OCI-LY3 (cell line): ENCODE data around the gene KLHL20.
"Not testable (repeated sequence)": the region's sequence is repeated elsewhere in the genome, so short reads cannot be mapped to it uniquely, and the experiment has no call there.

Experiments used
- H2AFZ ChIP-seq: fragments of 200-600, 300-600 bp; shearing (Covaris generic); 2 replicates; pipeline ENCODE4 v1.6.0; 2014; ENCODE audit warnings: antibody characterized with exemption, low read depth, low read length
- H3K27ac ChIP-seq: fragments of 200-600, 300-600 bp; sonication (generic); 2 replicates; pipeline ENCODE4 v1.5.1; 2014; ENCODE audit warnings: mild to moderate bottlenecking, low read length, moderate library complexity, mixed read lengths
- H3K27me3 ChIP-seq: fragments of 200-600, 300-600 bp; sonication (generic); 2 replicates; pipeline ENCODE4 v1.6.1; 2014; ENCODE audit warnings: low read depth, low read length, mixed read lengths
- H3K36me3 ChIP-seq: fragments of 200-600, 300-600 bp; sonication (generic); replicated peaks from 2 replicates; pipeline ENCODE3; 2014; ENCODE audit warnings: low read depth, low read length, mixed read lengths
- H3K4me1 ChIP-seq: fragments of 300-600, 200-600 bp; sonication (generic); 2 replicates; pipeline ENCODE4 v1.6.1; 2014; ENCODE audit warnings: low read length, mixed read lengths
- H3K4me2 ChIP-seq: fragments of 200-600, 300-600 bp; sonication (generic); 2 replicates; pipeline ENCODE4 v1.6.1; 2014; ENCODE audit warnings: low read length, mixed read lengths
- H3K4me3 ChIP-seq: fragments of 300-600, 200-600 bp; sonication (generic); 2 replicates; pipeline ENCODE4 v1.5.1; 2014; ENCODE audit warnings: antibody characterized with exemption, mild to moderate bottlenecking, low read length, moderate library complexity
- H3K79me2 ChIP-seq: fragments of 300-600, 200-600 bp; shearing (Covaris generic); 2 replicates; pipeline ENCODE4 v1.6.1; 2014; ENCODE audit warnings: mild to moderate bottlenecking, low read length, mixed read lengths
- H3K9ac ChIP-seq: fragments of 300-600, 200-600 bp; shearing (Covaris generic); 2 replicates; pipeline ENCODE4 v1.6.0; 2014; ENCODE audit warnings: mild to moderate bottlenecking, low read length, moderate library complexity
- H3K9me3 ChIP-seq: fragments of 200-600, 300-600 bp; shearing (Covaris generic); 2 replicates; pipeline ENCODE4 v1.6.1; 2014; ENCODE audit warnings: low read length, mixed read lengths; ENCODE audit not compliant: insufficient read depth
- H4K20me1 ChIP-seq: fragments of 200-600, 300-600 bp; sonication (generic); 2 replicates; pipeline ENCODE4 v1.6.1; 2016; ENCODE audit warnings: low read length, mixed read lengths; ENCODE audit not compliant: insufficient read depth
- EZH2phosphoT487 ChIP-seq: fragments of 200-600 bp; shearing (Covaris generic); IDR thresholded peaks from 2 replicates; pipeline ENCODE4 v1.6.1; 2018; ENCODE audit warnings: antibody characterized with exemption, mixed run types, low read depth
- TF ChIP-seq, protein P1 (sequence below): fragments of 200-600, 300-600 bp; sonication (generic); IDR thresholded peaks from 2 replicates; pipeline ENCODE4 v1.5.1; 2014; ENCODE audit warnings: antibody characterized with exemption, low read length, low read depth

Gene KLHL20

DNA sequence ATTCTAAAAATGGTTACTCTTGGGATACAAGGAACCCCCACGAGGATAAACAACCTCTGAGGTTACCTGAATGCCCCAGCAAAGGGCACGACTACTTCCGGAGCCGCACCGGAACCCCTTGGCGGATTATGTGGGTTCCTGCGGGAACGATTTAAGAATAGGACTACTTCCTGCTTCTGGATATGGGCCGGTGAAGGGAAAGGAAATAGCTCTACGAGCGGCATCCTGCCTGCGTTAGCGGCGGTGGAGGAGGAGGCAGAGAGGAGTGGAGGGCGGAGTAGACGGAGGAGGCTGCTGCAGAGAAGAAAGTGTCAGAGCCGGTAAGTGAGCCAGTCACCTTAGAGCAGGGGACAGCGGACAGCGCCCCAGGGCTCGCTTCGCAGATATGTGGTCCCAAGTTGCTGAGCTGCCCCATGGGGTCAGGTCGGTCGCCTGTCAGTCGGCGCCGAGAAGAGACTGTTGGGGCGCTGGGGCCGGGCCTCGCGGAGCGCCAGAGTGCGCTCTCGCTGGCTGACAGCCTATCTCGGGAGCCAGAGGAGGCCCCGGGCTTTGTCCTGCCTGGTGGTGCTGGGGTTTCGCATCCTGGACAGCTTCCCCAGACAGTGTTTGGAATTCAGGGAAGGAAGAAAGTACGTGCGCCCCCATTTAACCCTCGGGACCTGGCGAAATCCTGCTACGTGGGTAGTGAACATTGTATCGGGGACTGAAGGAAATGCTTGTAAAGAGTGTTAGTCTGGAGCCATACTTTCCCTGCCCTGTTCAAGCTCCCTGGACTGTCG, at the start of gene KLHL20:
Gene KLHL20, plus strand, starts transcription at position 223 of the 779 bp plus-strand sequence. CDS start 1,063 bp downstream, outside the sequence.
- peak within 1 kb of the TSS; percentile 76 for H3K27ac ChIP-seq
- H3K9ac ChIP-seq = peak within 1 kb of the TSS; percentile 81
- H4K20me1 ChIP-seq = no peaks in the 10 kb centered on the region
- peak within 1 kb of the TSS; percentile 99 for H2AFZ ChIP-seq
- no peaks in the 10 kb centered on the region for H3K9me3 ChIP-seq
- peak within 1 kb of the TSS; percentile 91 for H3K4me3 ChIP-seq
- no peak for TF ChIP-seq EZH2phosphoT487
- TF ChIP-seq, protein P1, sequence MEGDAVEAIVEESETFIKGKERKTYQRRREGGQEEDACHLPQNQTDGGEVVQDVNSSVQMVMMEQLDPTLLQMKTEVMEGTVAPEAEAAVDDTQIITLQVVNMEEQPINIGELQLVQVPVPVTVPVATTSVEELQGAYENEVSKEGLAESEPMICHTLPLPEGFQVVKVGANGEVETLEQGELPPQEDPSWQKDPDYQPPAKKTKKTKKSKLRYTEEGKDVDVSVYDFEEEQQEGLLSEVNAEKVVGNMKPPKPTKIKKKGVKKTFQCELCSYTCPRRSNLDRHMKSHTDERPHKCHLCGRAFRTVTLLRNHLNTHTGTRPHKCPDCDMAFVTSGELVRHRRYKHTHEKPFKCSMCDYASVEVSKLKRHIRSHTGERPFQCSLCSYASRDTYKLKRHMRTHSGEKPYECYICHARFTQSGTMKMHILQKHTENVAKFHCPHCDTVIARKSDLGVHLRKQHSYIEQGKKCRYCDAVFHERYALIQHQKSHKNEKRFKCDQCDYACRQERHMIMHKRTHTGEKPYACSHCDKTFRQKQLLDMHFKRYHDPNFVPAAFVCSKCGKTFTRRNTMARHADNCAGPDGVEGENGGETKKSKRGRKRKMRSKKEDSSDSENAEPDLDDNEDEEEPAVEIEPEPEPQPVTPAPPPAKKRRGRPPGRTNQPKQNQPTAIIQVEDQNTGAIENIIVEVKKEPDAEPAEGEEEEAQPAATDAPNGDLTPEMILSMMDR = peak; percentile 16; the same call in 1 of the 2 replicates
- H3K36me3 ChIP-seq = no peaks in the 10 kb centered on the region
- no peaks in the 10 kb centered on the region for H3K27me3 ChIP-seq
- peak within 1 kb of the TSS; percentile 88 for H3K4me2 ChIP-seq
- H3K79me2 ChIP-seq = peaks cover 35% of the 10 kb centered on the region
- peaks cover 19% of the 10 kb centered on the region for H3K4me1 ChIP-seq

- H3K4me2 ChIP-seq = no peak overlapping the region
- H3K4me3 ChIP-seq = no peak overlapping the region
- TF ChIP-seq, protein P1 = no peak
- no peak for TF ChIP-seq EZH2phosphoT487
- H3K36me3 ChIP-seq = no peaks in the 10 kb centered on the region
- no peak overlapping the region for H3K27ac ChIP-seq
- H3K9ac ChIP-seq = no peak overlapping the region
- no peak overlapping the region for H2AFZ ChIP-seq
- H3K27me3 ChIP-seq = no peaks in the 10 kb centered on the region
- H3K79me2 ChIP-seq = no peaks in the 10 kb centered on the region
- H3K9me3 ChIP-seq = no peaks in the 10 kb centered on the region
- H4K20me1 ChIP-seq = no peaks in the 10 kb centered on the region
- no peaks in the 10 kb centered on the region; the same call in 1 of the 2 replicates for H3K4me1 ChIP-seq
Measured at GRCh38 chr1:173666646-173667045, 48.1 kb upstream of the KLHL20 start.

GRCh38 chr1:173669491-173669941, 45.3 kb upstream of the KLHL20 start, which contains the start of gene ANKRD45:
Gene ANKRD45, minus strand, starts transcription at chr1:173669851. Its CDS starts 10,433 bp downstream, at chr1:173659418.
- H3K4me3 ChIP-seq = no peak within 1 kb of the TSS
- no peaks in the 10 kb centered on the region for H3K79me2 ChIP-seq
- no peak within 1 kb of the TSS for H3K4me2 ChIP-seq
- no peaks in the 10 kb centered on the region for H4K20me1 ChIP-seq
- H3K27ac ChIP-seq = no peak within 1 kb of the TSS
- H3K36me3 ChIP-seq = no peaks in the 10 kb centered on the region
- H3K9me3 ChIP-seq = no peaks in the 10 kb centered on the region
- no peaks in the 10 kb centered on the region for H3K27me3 ChIP-seq
- H3K4me1 ChIP-seq = no peaks in the 10 kb centered on the region; the same call in 1 of the 2 replicates
- H3K9ac ChIP-seq = no peak within 1 kb of the TSS
- TF ChIP-seq EZH2phosphoT487 = no peak
- TF ChIP-seq, protein P1 = no peak
- no peak within 1 kb of the TSS for H2AFZ ChIP-seq

DNA sequence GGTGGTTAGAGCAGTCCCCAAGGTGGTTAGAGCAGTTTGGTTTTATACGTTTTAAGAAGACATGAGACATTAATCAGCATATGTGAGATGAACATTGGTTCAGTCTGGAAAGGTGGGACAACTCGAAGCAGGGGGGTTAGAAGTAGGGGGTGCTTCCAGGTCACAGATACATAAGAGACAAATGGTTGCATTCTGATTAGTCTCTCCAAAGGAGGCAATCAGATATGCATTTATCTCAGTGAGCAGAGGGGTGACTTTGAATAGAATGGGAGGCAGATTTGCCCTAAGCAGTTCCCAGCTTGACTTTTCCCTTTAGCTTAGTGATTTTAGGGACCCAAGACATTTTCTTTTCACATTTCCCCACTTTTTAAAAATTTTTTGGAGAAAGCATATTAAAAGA, 40.3 kb upstream of the KLHL20 start:
- not testable (repeated sequence) for H3K79me2 ChIP-seq, H4K20me1 ChIP-seq, H3K9me3 ChIP-seq, H3K36me3 ChIP-seq, H3K27me3 ChIP-seq, H3K4me3 ChIP-seq, H3K4me2 ChIP-seq, H2AFZ ChIP-seq, H3K27ac ChIP-seq, H3K9ac ChIP-seq, H3K4me1 ChIP-seq

DNA sequence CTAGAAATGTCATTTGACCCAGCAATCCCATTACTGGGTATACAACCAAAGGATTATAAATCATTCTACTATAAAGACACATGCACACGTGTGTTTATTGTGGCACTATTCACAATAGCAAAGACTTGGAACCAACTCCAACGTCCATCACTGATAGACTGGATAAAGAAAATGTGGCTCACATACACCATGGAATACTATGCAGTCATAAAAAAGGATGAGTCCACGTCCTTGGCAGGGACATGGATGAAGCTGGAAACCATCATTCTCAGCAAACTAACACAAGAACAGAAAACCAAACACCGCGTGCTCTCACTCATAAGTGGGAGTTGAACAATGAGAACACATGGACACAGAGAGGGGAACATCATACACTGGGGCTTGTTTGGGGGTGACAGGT, 34.6 kb upstream of the KLHL20 start:
- not testable (repeated sequence) for H4K20me1 ChIP-seq, H3K4me2 ChIP-seq, H3K27me3 ChIP-seq, H3K36me3 ChIP-seq, H3K4me1 ChIP-seq, H3K27ac ChIP-seq, H3K9ac ChIP-seq, H3K9me3 ChIP-seq, H3K79me2 ChIP-seq, H2AFZ ChIP-seq, H3K4me3 ChIP-seq
